Measurements from ENCODE around the gene UTP18.

The UTP18 gene

GRCh38 chr17:51245535-51245934 is 14.8 kb upstream of the UTP18 start:
- TF ChIP-seq CTCF (IDR thresholded peaks at IDR 0.05; ENCODE audit: extremely low read depth, insufficient read depth, missing control alignments), result no peak
- no peak for DNase-seq (ENCODE audit: low spot score)
- in situ Hi-C loops (cut with MboI; ENCODE audit: low pct_unique_long_range_greater_than_20kb, low sequenced_read_pairs, unreplicated experiment), result no loop called here

GRCh38 chr17:51250314-51250840 is 10.0 kb upstream of the UTP18 start:
- no peak for DNase-seq (ENCODE audit: low spot score)
- in situ Hi-C loops (cut with MboI; ENCODE audit: low pct_unique_long_range_greater_than_20kb, low sequenced_read_pairs, unreplicated experiment), result no loop called here
- no peak for TF ChIP-seq CTCF (IDR thresholded peaks at IDR 0.05; ENCODE audit: extremely low read depth, insufficient read depth, missing control alignments)

- DNase-seq (ENCODE audit: low spot score), result no peak
- in situ Hi-C loops (cut with MboI; ENCODE audit: low pct_unique_long_range_greater_than_20kb, low sequenced_read_pairs, unreplicated experiment), result no loop called here
- no peak for TF ChIP-seq CTCF (IDR thresholded peaks at IDR 0.05; ENCODE audit: extremely low read depth, insufficient read depth, missing control alignments)
Measured at GRCh38 chr17:51251010-51251409, 9.3 kb upstream of the UTP18 start.

GRCh38 chr17:51255673-51256072 is 4.7 kb upstream of the UTP18 start:
- no peak for TF ChIP-seq CTCF (IDR thresholded peaks at IDR 0.05; ENCODE audit: extremely low read depth, insufficient read depth, missing control alignments)
- in situ Hi-C loops (cut with MboI; ENCODE audit: low pct_unique_long_range_greater_than_20kb, low sequenced_read_pairs, unreplicated experiment), result no loop called here
- no peak for DNase-seq (ENCODE audit: low spot score)

GRCh38 chr17:51256101-51256500 is 4.2 kb upstream of the UTP18 start:
- no peak for DNase-seq (ENCODE audit: low spot score)
- no peak for TF ChIP-seq CTCF (IDR thresholded peaks at IDR 0.05; ENCODE audit: extremely low read depth, insufficient read depth, missing control alignments)
- in situ Hi-C loops (cut with MboI; ENCODE audit: low pct_unique_long_range_greater_than_20kb, low sequenced_read_pairs, unreplicated experiment), result no loop called here

- in situ Hi-C loops (cut with MboI; ENCODE audit: low pct_unique_long_range_greater_than_20kb, low sequenced_read_pairs, unreplicated experiment), result no loop called here
- no peak for DNase-seq (ENCODE audit: low spot score)
- TF ChIP-seq CTCF (IDR thresholded peaks at IDR 0.05; ENCODE audit: extremely low read depth, insufficient read depth, missing control alignments), result no peak
Measured at GRCh38 chr17:51257150-51258081, 2.9 kb upstream of the UTP18 start.
